ENCODE measurements around the gene IL1RL2. TPM values are rescaled to one million over a fixed set of nuclear protein-coding genes. Genes with fewer than 3 reads are reported as not detected.

IL1RL2 gene
- total RNA-seq, 1 donor from 2014 or later = 5.2 TPM

DNA sequence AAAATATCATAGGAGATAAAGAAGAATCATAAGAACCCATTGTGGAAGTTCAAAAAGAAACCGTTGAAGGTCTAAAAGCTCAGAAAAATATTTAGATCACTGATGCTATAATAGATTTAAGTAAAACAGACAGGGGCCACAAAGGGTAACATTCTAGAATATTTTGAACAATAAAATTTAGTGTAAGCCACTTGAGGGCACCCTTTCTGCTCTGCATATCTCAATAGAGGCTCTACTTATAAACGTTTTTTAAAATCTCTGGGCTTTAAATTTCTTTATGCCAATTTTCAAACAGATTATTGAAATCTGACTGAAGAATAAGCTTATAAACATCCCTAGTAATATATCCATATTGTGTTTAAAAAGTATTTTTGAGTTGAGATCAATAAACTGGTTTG is 66.9 kb downstream of the IL1RL2 start:
- H3K9me3 ChIP-seq = no peaks in the 10 kb centered on the region
- no peak for TF ChIP-seq POLR2A (IDR thresholded peaks at IDR 0.05)
- no peak for TF ChIP-seq POLR2AphosphoS5 (IDR thresholded peaks at IDR 0.05; ENCODE audit: insufficient read depth in 1 of 2, low read depth in 1 of 2)
- TF ChIP-seq, protein P1, sequence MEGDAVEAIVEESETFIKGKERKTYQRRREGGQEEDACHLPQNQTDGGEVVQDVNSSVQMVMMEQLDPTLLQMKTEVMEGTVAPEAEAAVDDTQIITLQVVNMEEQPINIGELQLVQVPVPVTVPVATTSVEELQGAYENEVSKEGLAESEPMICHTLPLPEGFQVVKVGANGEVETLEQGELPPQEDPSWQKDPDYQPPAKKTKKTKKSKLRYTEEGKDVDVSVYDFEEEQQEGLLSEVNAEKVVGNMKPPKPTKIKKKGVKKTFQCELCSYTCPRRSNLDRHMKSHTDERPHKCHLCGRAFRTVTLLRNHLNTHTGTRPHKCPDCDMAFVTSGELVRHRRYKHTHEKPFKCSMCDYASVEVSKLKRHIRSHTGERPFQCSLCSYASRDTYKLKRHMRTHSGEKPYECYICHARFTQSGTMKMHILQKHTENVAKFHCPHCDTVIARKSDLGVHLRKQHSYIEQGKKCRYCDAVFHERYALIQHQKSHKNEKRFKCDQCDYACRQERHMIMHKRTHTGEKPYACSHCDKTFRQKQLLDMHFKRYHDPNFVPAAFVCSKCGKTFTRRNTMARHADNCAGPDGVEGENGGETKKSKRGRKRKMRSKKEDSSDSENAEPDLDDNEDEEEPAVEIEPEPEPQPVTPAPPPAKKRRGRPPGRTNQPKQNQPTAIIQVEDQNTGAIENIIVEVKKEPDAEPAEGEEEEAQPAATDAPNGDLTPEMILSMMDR (IDR thresholded peaks at IDR 0.05) = no peak

DNA sequence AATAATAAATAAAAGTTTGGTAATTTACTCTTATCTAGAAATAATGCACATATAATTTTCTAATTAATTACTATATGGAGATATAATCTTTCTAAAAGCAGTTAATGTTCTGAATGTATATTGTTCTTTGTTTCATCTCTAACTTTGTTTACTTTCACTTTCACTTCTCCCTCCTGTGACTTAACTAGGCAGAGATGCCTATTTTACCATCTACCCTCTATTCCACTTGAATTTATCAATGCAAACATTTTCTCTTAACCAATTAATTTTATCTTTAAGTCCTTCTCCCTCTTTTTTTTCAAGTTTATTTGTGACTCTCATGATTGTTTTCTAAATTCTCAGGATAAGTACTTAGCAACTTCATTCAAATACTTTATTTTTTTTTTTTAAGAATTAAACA is 69.5 kb downstream of the IL1RL2 start:
- intact Hi-C loops (cut with DNase I) = no loop called here
- Histone ChIP-seq H3K36me3 (no peaks in the 10 kb centered on the region), H3K9me3 (no peaks in the 10 kb centered on the region), H3K4me1 (peaks cover 4% of the 10 kb centered on the region), H3K27me3 (no peaks in the 10 kb centered on the region), H3K27ac (no peak overlapping the region), H3K4me3 (no peak overlapping the region)
- DNase-seq (ENCODE audit: extremely low spot score in 2 of 2) = no peak
- TF ChIP-seq POLR2AphosphoS5 (IDR thresholded peaks at IDR 0.05; ENCODE audit: insufficient read depth in 1 of 2, low read depth in 1 of 2) = no peak

More for the DNA sequence above, 66.9 kb downstream of the IL1RL2 start:
- Histone ChIP-seq H3K27me3 (no peaks in the 10 kb centered on the region), H3K4me3 (no peak overlapping the region), H3K4me1 (peaks cover 9% of the 10 kb centered on the region), H3K27ac (no peak overlapping the region), H3K36me3 (no peaks in the 10 kb centered on the region)
- intact Hi-C loops (cut with DNase I) = loop anchor here (5.0 kb wide), 1 partner anchor 104 kb away; the partner anchor contains the start of gene IL18R1
- DNase-seq (ENCODE audit: extremely low spot score in 2 of 2) = no peak

DNA sequence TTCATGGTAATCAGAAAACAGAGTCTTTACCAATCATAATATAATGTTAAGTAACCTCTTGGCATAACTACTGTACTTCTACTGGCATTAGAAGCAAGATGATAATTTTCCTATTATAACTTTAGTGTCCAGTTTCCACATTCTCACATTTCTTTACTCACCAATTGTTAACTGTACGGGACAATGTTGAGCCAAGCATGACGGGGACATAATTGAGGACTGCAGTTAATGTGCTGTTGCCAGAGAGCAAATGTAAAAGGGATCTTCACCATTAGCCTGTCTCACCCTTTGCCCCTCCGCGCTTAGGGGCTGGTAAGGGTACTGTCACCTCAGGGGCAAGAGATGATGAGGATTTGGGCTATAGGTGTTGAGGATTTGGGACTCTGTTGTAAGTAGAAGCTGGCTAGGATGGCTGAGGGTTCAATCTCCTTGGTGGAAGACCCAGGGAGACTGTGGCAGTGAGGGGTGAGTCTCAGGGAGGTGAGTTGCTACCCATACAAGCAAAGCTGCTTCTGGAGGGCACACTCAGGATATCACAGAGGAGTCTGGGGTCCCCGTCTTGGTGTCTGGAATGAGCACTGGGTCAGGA is 70.1 kb downstream of the IL1RL2 start:
- peak in 1 of 2 donors; percentile 80 for DNase-seq (ENCODE audit: extremely low spot score in 2 of 2)
- Histone ChIP-seq H3K36me3 (no peaks in the 10 kb centered on the region), H3K4me1 (no peaks in the 10 kb centered on the region), H3K4me3 (no peak overlapping the region), H3K27ac (no peak overlapping the region), H3K9me3 (no peaks in the 10 kb centered on the region), H3K27me3 (no peaks in the 10 kb centered on the region)
- TF ChIP-seq, protein P1 (IDR thresholded peaks at IDR 0.05) = no peak
- no peak for TF ChIP-seq POLR2AphosphoS5 (IDR thresholded peaks at IDR 0.05; ENCODE audit: insufficient read depth in 1 of 2, low read depth in 1 of 2)
- TF ChIP-seq POLR2A (IDR thresholded peaks at IDR 0.05) = no peak
- intact Hi-C loops (cut with DNase I) = no loop called here

DNA sequence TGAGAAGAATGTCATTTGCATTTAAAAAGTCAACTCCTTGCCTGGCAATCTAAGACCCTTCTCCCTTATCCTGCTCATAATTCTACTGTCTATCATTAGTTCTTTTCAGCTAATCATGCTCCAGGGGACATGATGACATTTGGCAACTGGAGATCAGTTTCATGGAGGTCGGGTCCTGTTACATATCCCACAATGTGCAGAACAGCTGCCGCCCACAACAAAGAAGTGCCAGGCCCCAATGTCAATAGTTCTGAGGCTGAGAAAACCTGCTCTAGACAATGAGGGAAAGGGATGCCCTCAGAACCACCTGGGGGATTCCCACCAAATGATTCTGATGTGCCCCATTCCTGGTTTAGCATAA is 71.2 kb downstream of the IL1RL2 start:
- no peaks in the 10 kb centered on the region for H3K4me1 ChIP-seq
- H3K4me3 ChIP-seq = no peak overlapping the region
- no peaks in the 10 kb centered on the region for H3K27me3 ChIP-seq
- no peak overlapping the region for H3K27ac ChIP-seq
- H3K36me3 ChIP-seq = no peaks in the 10 kb centered on the region
- intact Hi-C loops (cut with DNase I) = no loop called here
- TF ChIP-seq, protein P1 (IDR thresholded peaks at IDR 0.05) = no peak
- TF ChIP-seq POLR2AphosphoS5 (IDR thresholded peaks at IDR 0.05; ENCODE audit: insufficient read depth in 1 of 2, low read depth in 1 of 2) (no peak), POLR2A (IDR thresholded peaks at IDR 0.05) (no peak)
- no peak for DNase-seq (ENCODE audit: extremely low spot score in 2 of 2)
- no peaks in the 10 kb centered on the region for H3K9me3 ChIP-seq

DNA sequence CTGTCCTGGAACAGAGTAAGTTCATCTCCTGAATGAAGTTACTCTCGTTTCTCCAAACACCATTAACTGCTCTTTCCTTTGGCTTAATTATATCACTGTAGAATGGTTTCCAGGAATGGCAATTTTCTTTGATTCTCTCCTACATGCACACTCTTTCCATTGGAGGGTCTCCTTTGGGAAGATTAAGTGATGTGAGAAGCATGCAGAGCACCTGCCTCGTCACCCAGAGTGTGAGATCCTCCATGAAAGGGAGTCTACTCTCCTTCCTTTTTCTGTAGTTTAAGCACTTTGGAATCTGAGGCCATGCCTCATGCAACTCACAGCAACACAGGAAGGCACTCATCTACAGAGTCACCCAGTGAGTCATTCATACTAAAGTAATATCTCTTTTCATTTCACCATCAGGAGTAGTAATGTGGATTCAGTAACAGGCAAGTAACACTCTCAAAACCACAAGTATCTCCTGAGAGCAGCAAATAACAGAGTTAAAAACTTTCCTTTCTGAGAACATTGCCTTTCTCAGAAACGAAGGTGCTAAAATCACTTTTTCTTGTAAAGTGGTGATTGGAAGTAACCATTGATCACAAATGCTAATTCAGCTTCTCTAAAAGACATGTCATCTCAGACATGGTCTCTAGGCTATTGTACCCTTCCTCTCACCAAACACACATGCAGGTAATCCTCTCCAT is 71.7 kb downstream of the IL1RL2 start:
- H3K9me3 ChIP-seq = no peaks in the 10 kb centered on the region
- no peaks in the 10 kb centered on the region for H3K27me3 ChIP-seq
- intact Hi-C loops (cut with DNase I) = no loop called here
- peak in 1 of 2 donors; percentile 3 for DNase-seq (ENCODE audit: extremely low spot score in 2 of 2)
- H3K36me3 ChIP-seq = no peaks in the 10 kb centered on the region
- TF ChIP-seq POLR2AphosphoS5 (IDR thresholded peaks at IDR 0.05; ENCODE audit: insufficient read depth in 1 of 2, low read depth in 1 of 2) (no peak), POLR2A (IDR thresholded peaks at IDR 0.05) (no peak)
- TF ChIP-seq, protein P1 (IDR thresholded peaks at IDR 0.05) = no peak
- H3K4me3 ChIP-seq = no peak overlapping the region
- no peaks in the 10 kb centered on the region for H3K4me1 ChIP-seq
- H3K27ac ChIP-seq = no peak overlapping the region
